ENCODE data around the gene MPHOSPH6. TPM values are rescaled to one million over a fixed set of nuclear protein-coding genes. Genes with fewer than 3 reads are reported as not detected.
"Not testable (repeated sequence)": the region's sequence is repeated elsewhere in the genome, so short reads cannot be mapped to it uniquely, and the experiment has no call there.

MPHOSPH6 gene
- total RNA-seq, 1 donor from 2014 or later = 54.8 TPM

DNA sequence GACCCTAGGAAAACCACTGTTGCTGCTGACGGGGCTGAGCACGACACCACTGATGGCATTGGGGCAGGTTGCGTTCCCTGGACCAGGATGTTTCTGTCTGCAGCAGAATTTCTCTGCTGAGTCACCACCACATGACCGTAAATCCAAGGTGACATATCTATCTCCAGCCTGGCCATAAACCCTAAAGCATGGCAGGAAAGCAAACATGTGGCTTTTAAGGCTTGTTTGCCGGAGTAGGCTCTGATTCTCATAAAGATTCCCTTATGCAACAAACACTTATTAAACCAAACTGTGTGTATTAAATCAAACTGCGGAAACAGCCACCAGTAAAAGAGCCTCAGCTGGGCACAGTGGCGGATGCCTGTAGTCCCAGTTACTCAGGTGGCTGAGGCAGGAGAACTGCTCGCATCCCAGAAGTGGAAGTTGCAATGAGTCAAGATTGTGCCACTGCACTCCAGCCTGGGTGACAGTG, 17.3 kb downstream of the MPHOSPH6 start:
- H3K27me3 Mint-ChIP-seq = no peaks in the 10 kb centered on the region
- intact Hi-C loops (cut with micrococcal nuclease) = no loop called here

DNA sequence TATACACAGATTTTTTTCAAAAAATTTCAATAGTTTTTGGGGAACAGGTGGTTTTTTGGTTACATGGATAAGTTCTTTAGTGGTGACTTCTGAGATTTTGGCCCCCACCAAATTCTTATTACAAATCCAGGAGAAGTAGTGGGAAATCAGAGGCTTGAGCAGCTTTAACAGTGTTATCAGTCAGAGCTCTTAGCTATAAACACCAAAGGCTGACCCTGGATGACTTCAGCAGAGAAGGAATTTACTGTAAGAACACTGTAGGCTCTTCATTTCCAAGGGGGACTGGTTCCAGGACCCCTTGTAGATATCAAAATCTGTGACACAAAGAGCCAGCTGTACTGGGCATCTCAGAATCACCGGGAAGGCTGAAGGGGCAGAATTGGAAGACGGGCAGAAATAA, 17.8 kb downstream of the MPHOSPH6 start:
- H3K36me3 Mint-ChIP-seq (ENCODE audit: low read depth) = peaks cover 48% of the 10 kb centered on the region
- H3K9me3 Mint-ChIP-seq = no peaks in the 10 kb centered on the region
- no peak overlapping the region for H3K27ac Mint-ChIP-seq
- H3K4me1 Mint-ChIP-seq = peaks cover 3% of the 10 kb centered on the region
- H3K4me3 Mint-ChIP-seq = no peak overlapping the region
- intact Hi-C loops (cut with micrococcal nuclease) = no loop called here
- H3K27me3 Mint-ChIP-seq = no peaks in the 10 kb centered on the region
- no peak for DNase-seq

More for the DNA sequence above, 17.3 kb downstream of the MPHOSPH6 start:
- no peak for DNase-seq
- Mint-ChIP-seq H3K4me1 (peaks cover 8% of the 10 kb centered on the region), H3K4me3 (no peak overlapping the region), H3K27ac (no peak overlapping the region), H3K36me3 (ENCODE audit: low read depth) (peaks cover 47% of the 10 kb centered on the region), H3K9me3 (no peaks in the 10 kb centered on the region)

DNA sequence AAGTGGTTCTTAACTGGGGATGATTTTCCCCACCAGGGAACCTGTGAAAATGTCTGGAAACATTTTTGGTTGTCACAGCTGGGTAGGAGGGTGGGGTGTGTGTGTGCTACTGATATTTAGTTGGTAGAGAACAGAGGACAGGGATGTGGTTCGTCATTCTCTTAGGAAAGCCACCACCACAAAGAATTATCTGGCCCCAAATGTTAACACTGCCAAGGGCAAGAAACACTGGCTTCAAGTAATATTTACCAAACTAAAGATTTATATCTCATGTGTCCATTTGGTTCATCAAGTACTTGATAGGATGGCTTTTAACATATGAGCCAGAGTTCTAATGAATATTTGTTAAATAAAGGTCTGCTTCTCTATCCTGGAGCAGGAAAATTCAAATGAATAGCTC, 19.5 kb downstream of the MPHOSPH6 start:
- no peak overlapping the region for H3K4me3 Mint-ChIP-seq
- H3K9me3 Mint-ChIP-seq = no peaks in the 10 kb centered on the region
- DNase-seq = no peak
- H3K27me3 Mint-ChIP-seq = no peaks in the 10 kb centered on the region
- H3K4me1 Mint-ChIP-seq = peaks cover 2% of the 10 kb centered on the region
- H3K27ac Mint-ChIP-seq = no peak overlapping the region
- intact Hi-C loops (cut with micrococcal nuclease) = no loop called here
- peaks cover 55% of the 10 kb centered on the region for H3K36me3 Mint-ChIP-seq (ENCODE audit: low read depth)

DNA sequence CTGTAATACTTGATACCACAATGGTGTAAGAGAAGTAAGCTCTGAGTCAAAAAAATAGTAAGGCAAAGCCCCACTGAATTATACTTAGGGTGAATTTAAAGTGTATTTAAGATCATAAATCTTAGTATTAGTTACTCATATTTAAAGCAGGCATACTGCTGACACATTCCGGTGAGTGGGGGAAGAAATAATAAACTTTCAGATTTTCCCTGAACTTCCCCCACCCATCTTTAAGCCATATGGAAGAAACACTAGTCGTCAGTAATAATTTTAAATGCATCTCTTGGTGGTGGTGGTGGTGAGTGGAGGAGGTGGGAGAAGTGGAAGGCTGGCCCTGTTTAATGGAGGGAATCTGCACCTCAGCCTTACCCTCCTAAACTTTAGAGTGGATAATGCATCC, 20.5 kb downstream of the MPHOSPH6 start:
- H3K27me3 Mint-ChIP-seq = no peaks in the 10 kb centered on the region
- peaks cover 2% of the 10 kb centered on the region for H3K4me1 Mint-ChIP-seq
- no peak for DNase-seq
- no peak overlapping the region for H3K4me3 Mint-ChIP-seq
- intact Hi-C loops (cut with micrococcal nuclease) = no loop called here
- peaks cover 54% of the 10 kb centered on the region for H3K36me3 Mint-ChIP-seq (ENCODE audit: low read depth)
- no peaks in the 10 kb centered on the region for H3K9me3 Mint-ChIP-seq
- no peak overlapping the region for H3K27ac Mint-ChIP-seq

DNA sequence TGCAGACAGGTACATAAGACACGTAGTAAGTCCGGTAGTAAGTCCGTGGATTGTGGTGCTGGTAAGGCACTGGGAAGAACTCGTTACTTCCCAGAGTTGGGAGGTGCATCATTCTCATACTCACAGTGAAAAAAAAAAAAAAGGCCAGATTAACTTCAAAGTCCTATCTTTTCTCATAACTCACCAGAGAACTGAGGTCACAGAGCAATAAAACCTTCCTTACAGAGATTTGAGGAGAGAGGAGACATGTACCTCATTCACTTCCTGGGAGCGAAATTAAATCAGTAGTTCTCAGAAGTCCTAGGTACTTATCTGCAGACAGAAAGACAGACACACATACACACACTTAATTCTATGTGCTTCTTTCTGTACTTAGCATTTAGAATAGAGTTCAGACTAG, 22.5 kb downstream of the MPHOSPH6 start:
- no peaks in the 10 kb centered on the region for H3K27me3 Mint-ChIP-seq
- H3K4me1 Mint-ChIP-seq = no peaks in the 10 kb centered on the region
- intact Hi-C loops (cut with micrococcal nuclease) = no loop called here
- DNase-seq = no peak
- H3K27ac Mint-ChIP-seq = no peak overlapping the region
- H3K4me3 Mint-ChIP-seq = no peak overlapping the region
- no peaks in the 10 kb centered on the region for H3K9me3 Mint-ChIP-seq
- peaks cover 44% of the 10 kb centered on the region for H3K36me3 Mint-ChIP-seq (ENCODE audit: low read depth)

DNA sequence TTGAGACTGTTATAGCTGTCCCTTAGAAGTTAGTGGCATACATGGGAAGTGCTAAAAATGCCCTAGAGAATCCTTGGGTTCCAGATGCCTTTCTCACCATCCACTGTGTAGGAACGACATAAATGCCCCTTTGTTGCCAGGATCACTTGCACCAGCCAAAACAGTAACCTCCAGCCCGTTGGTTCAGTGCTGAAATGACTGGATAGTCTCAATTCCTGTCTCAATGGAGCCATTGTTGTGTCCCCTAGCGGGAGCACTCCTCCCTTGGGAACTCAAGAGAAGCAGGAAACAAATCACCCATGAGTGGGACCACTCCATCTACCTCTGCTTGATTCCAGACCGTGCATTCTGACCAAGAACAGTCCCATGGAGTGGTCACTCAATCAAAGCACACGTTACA, 23.1 kb downstream of the MPHOSPH6 start:
- H3K27me3 Mint-ChIP-seq = no peaks in the 10 kb centered on the region
- peaks cover 44% of the 10 kb centered on the region for H3K36me3 Mint-ChIP-seq (ENCODE audit: low read depth)
- no peaks in the 10 kb centered on the region for H3K9me3 Mint-ChIP-seq
- no peaks in the 10 kb centered on the region for H3K4me1 Mint-ChIP-seq
- DNase-seq = no peak
- no peak overlapping the region for H3K27ac Mint-ChIP-seq
- H3K4me3 Mint-ChIP-seq = no peak overlapping the region
- intact Hi-C loops (cut with micrococcal nuclease) = no loop called here

DNA sequence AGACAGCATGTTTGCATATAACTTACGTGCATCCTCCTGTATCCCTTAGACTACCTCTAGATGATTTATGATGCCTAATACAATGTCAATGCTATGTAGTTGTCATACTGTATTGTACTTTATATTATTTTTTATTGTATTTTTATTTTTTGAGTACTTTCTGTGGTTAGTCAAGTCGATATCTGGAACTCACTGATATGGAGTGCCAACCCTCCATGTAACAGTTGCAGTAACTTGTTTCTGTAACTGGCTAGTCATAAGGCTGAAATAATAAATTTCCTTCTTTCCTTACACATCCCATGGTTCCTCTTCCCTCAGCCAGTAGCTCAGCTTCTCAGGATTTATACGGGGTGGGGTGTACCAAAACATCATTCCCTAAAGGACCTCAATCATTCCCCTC, 23.5 kb downstream of the MPHOSPH6 start:
- Mint-ChIP-seq H3K4me1 (no peaks in the 10 kb centered on the region), H3K9me3 (no peaks in the 10 kb centered on the region), H3K27ac (no peak overlapping the region), H3K4me3 (no peak overlapping the region), H3K27me3 (no peaks in the 10 kb centered on the region), H3K36me3 (ENCODE audit: low read depth) (peaks cover 44% of the 10 kb centered on the region)
- no peak for DNase-seq
- intact Hi-C loops (cut with micrococcal nuclease) = no loop called here

DNA sequence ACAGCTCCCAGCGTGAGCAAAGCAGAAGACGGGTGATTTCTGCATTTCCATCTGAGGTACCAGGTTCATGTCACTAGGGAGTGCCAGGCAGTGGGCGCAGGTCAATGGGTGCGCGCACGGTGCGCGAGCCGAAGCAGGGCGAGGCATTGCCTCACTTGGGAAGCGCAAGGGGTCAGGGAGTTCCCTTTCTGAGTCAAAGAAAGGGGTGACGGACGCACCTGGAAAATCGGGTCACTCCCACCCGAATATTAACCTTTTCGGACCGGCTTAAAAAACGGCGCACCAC, 30.8 kb downstream of the MPHOSPH6 start:
- Mint-ChIP-seq H3K36me3 (ENCODE audit: low read depth) (peaks cover 22% of the 10 kb centered on the region), H3K4me3 (peak overlapping the region; percentile 37)
- H3K4me1 Mint-ChIP-seq; intact Hi-C loops (cut with micrococcal nuclease); H3K27ac Mint-ChIP-seq; H3K9me3 Mint-ChIP-seq; H3K27me3 Mint-ChIP-seq: not testable (repeated sequence)
- DNase-seq = peak; percentile 32

DNA sequence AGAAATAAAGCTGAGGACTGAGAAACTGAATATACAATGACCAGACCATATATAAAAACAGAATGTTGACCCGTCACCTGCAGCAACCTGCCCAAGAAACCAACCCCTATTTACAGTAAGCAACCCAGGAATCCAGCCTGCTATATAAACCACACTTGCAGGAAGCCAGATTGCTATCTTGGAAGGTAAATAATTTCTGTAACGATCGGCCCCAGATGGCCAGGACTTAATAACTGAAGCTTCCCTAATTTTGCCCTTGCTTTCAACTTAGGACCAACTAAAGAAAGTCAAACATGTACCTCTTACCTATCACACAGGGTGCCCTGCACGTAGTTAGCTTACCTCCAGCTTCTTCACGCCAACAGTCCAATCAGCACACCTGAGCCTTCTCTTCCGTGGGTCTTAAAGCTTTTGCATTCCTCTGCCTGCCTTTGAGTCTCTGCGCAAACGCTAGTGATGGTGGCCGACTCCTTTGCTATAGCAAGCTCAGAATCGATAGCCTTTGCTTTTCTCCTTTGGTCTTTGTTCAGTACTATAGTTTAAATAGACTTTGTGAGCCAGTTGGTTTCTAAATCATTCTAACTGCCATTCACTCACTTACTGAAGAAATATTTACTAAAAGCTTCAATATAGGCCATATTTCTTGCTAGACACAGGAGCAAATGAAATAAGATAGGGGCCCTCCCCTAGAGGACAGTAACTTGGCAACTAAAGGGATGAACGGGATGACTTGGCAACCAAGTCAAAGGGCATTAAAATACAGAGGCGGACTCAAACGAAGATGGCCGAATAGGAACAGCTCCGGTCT, 31.3 kb downstream of the MPHOSPH6 start:
- Mint-ChIP-seq H3K27me3 (no peaks in the 10 kb centered on the region), H3K4me3 (peak overlapping the region; percentile 37)

DNA sequence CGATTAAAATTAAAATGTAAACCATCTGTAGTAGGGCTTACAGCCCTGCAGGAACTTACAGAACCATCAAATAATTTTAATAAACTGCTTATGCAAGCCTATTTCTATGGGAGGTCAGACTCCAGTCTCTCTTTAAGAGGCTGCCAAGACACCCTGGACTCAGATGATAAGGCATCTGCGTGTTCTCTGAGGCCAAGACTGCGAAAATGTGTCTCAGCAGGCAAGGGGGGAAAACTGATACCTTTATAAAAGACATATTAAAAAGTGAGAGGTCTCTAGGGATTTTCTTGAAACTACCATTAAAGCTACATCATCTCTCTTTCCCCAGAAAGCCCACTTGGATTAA, 32.2 kb downstream of the MPHOSPH6 start:
- Mint-ChIP-seq H3K27ac (no peak overlapping the region), H3K4me3 (no peak overlapping the region), H3K4me1 (peaks cover 15% of the 10 kb centered on the region), H3K27me3 (peaks cover 1% of the 10 kb centered on the region), H3K9me3 (peaks cover 3% of the 10 kb centered on the region), H3K36me3 (ENCODE audit: low read depth) (peaks cover 20% of the 10 kb centered on the region)
- intact Hi-C loops (cut with micrococcal nuclease) = no loop called here
- DNase-seq = no peak

More for the DNA sequence above, 31.3 kb downstream of the MPHOSPH6 start:
- peak; percentile 47 for DNase-seq
- peaks cover 10% of the 10 kb centered on the region for H3K4me1 Mint-ChIP-seq
- H3K9me3 Mint-ChIP-seq = peaks cover under 1% of the 10 kb centered on the region
- peaks cover 22% of the 10 kb centered on the region for H3K36me3 Mint-ChIP-seq (ENCODE audit: low read depth)
- intact Hi-C loops (cut with micrococcal nuclease) = no loop called here
- no peak overlapping the region for H3K27ac Mint-ChIP-seq

DNA sequence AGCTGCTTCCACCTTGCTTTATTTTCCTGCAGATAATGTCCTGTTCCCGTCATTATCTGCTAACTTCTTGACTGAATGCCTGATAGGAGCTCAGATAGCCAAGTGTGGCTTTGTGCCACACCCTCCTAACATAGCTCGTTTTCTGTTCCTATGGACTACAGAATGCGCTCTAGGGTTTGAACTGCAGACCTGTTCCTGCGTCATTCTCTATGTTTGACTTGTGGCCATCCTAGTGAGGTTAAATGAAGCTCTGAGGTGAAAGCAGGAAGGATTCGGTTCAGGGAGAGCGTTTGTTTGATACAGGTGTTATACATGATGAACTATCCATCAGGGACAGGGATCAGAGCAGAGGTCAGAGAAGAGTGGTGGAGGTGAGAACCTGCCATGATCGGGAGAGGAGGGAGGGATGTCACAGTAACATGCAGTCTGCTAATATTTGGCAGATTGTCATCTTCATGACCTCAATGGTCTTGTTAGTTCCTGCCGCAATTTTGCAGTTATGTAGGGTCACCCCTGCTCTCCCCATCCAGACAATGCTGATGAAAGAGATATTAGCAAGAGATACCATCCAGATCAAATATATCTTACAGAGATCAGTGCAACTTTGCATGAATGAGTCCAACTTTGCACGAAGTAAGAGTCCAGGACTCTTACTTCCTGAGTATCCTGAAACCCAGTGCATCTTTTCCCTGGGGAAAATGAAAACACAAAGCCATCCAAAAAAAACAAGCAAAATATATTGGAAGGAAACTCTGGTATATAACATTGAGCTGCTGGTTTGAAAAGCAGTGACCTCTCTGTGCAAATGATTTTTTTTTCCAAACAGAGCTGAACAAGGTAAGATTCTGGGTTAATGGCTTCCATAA, 32.8 kb downstream of the MPHOSPH6 start:
- Mint-ChIP-seq H3K9me3 (peaks cover 3% of the 10 kb centered on the region), H3K27me3 (peaks cover 1% of the 10 kb centered on the region), H3K27ac (no peak overlapping the region), H3K36me3 (ENCODE audit: low read depth) (peaks cover 20% of the 10 kb centered on the region), H3K4me1 (peaks cover 15% of the 10 kb centered on the region), H3K4me3 (no peak overlapping the region)
- DNase-seq = peak; percentile 44
- intact Hi-C loops (cut with micrococcal nuclease) = no loop called here

DNA sequence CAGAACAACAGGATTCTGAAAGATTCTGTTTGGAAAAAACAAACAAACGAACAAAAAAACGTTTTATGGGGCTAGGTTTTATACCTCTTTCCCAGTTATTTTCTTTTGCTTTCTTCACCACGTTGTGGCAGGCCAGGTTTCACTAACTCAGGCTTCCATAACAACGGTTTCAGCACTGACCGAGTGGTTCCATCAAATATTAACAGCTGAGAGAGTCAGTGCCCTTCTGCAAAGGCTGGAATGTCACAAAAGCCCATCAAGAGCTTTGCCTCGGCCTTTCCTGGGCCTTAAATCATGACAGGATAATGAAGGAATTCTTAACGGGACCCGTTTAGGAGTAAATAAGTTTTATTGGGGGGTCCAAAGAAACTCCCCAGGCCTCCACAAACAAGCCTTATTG, 34.2 kb downstream of the MPHOSPH6 start:
- DNase-seq = peak; percentile 42
- peaks cover 3% of the 10 kb centered on the region for H3K9me3 Mint-ChIP-seq
- H3K27ac Mint-ChIP-seq = no peak overlapping the region
- peaks cover 15% of the 10 kb centered on the region for H3K4me1 Mint-ChIP-seq
- H3K36me3 Mint-ChIP-seq (ENCODE audit: low read depth) = peaks cover 17% of the 10 kb centered on the region
- H3K27me3 Mint-ChIP-seq = peaks cover 1% of the 10 kb centered on the region
- H3K4me3 Mint-ChIP-seq = no peak overlapping the region
- intact Hi-C loops (cut with micrococcal nuclease) = no loop called here

DNA sequence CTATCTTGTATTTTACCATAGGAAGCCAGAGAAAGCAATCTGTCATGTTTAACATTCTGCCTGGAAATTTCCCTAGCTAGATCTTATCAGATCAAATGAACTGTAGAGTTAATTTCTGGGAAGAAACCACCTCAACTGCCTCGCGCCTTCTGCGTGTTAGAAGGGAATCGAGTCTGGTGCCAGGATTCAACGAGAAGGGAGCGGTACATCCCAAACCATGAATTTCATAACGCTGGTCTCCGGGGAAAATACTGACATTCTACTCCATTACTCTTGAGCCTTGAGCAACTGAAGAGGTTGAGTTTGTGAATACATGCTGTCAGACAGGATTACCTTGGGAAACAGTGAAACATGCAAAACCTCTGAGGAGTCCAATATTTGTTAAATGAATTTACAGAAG, 35.2 kb downstream of the MPHOSPH6 start:
- Mint-ChIP-seq H3K36me3 (ENCODE audit: low read depth) (peaks cover 17% of the 10 kb centered on the region), H3K27ac (no peak overlapping the region), H3K4me1 (peaks cover 15% of the 10 kb centered on the region), H3K27me3 (peaks cover 1% of the 10 kb centered on the region), H3K9me3 (peaks cover 3% of the 10 kb centered on the region), H3K4me3 (no peak overlapping the region)
- intact Hi-C loops (cut with micrococcal nuclease) = loop anchor here (5.0 kb wide), 2 partner anchors 32 to 53 kb away; no protein-coding TSS in a partner anchor
- peak; percentile 36 for DNase-seq

DNA sequence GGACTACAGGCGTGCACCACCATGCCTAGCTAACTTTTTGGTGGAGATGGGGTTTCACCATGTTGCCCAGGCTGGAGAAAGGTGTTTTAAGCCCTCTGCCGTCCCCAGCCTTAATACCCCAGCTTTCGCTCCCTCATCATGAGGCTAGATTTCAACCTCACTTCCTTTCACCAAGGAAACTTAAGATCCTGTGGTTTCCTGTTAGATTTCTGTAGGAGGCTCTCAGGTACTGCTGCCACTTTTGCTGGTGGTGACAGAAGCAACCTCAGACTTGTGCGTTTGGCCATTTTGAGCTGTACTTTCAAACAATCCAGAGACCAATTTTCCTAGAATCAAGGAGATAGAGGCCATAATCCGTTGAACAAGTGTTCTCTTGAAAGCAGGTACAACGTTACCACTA, 36.2 kb downstream of the MPHOSPH6 start:
- Mint-ChIP-seq H3K27ac (no peak overlapping the region), H3K27me3 (peaks cover 1% of the 10 kb centered on the region), H3K9me3 (peaks cover 3% of the 10 kb centered on the region), H3K4me1 (peaks cover 15% of the 10 kb centered on the region), H3K4me3 (peak overlapping the region; percentile 56), H3K36me3 (ENCODE audit: low read depth) (peaks cover 14% of the 10 kb centered on the region)
- peak; percentile 75 for DNase-seq
- intact Hi-C loops (cut with micrococcal nuclease) = loop anchor here (5.0 kb wide), 2 partner anchors 34 to 51 kb away; no protein-coding TSS in a partner anchor

All from activated CD4-positive, alpha-beta T cell treated with anti-CD3 and anti-CD28 coated beads, Interleukin-2, amount 10 ng/mL, durations not matched to agents 24 days and 14 days (primary cell).